ENCODE data around the gene KLHL25. TPM values are rescaled to one million over a fixed set of nuclear protein-coding genes. Genes with fewer than 3 reads are reported as not detected.
A peak's percentile ranks its signal among the peaks of the same experiment; 100 is the strongest.

Gene KLHL25
- total and polyA plus RNA-seq, 8 donors = 1.2 to 36.2 (median 5.8) TPM

DNA sequence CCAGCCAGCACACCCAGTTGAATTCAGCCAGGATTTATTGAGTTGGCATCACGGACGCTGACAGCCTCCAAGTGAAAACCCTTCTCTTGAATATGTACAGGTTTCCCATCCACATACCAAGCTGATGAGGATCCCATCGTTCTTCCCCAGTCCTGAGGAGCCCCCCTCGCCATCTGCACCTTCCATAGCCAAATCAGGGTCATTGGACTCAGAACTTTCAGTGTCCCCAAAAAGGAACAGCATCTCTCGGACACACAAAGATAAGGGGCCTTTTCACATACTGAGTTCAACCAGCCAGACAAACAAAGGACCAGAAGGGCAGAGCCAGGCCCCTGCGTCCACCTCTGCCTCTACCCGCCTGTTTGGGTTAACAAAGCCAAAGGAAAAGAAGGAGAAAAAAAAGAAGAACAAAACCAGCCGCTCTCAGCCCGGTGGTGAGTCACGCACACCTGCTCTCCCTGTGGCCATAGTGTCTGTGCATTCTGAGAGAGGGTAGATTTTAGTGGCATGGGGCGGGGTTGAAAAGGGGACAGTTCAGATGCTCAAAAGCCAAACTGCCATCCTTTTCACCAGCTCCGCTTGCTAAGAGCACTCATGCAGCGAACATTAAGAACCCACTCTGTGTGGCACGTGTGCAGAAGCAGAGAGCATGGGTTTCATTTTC, 51.2 kb downstream of the KLHL25 start:
- H3K36me3 ChIP-seq = peaks cover 80 to 100% (median 96%) of the 10 kb centered on the region in 4 donors
- no peak for TF ChIP-seq POLR2AphosphoS5 (IDR thresholded peaks at IDR 0.05)
- TF ChIP-seq POLR2A (IDR thresholded peaks at IDR 0.05) = no peak
- no peak for TF ChIP-seq EP300 (IDR thresholded peaks at IDR 0.05)
- TF ChIP-seq CTCF (IDR thresholded peaks at IDR 0.05) = no peak
- intact Hi-C loops (cut with DNase I; ENCODE audit: low total_unique reads) = no loop called here
- 69 to 76% (median 76%) methylated on average over 14 of the region's 14 CpGs for WGBS, 5 donors
- peaks cover 0 to 29% (median 9%) of the 10 kb centered on the region in 4 donors for H3K4me1 ChIP-seq
- no peak for DNase-seq
- no peak overlapping the region for H3K4me3 ChIP-seq
- H3K27me3 ChIP-seq = no peaks in the 10 kb centered on the region
- H3K9me3 ChIP-seq = no peaks in the 10 kb centered on the region
- H3K27ac ChIP-seq = peak overlapping the region in 1 of 5 donors; percentile 9

DNA sequence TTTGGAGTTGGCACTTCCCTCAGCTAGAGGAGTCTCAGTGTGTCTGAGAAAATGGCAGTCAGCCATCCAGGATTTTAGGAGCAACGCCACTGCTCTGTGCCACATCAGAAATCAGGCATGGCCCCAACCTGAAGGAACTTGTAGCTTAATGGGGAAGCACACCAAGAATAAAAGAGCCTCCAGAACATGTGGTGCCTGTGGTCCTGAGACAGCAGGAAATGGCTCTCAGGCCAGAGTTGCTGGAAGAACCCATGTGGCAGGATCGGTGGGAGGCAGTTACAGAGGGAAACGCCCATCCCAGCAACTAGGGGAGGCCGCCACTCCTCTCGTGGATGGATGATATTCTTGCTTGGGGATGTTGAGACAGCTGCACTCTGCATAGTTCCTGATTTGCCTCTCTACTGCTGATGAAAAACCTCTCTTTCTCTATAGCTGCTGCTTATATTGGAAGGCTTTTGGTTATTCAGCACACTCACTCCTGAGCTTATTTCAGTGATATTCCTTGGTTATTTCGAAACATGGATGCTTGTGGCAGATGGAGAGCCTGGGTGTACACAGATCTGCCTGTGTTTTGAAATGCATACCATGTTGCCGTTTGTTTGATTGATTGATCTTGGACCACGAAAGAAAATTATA, 52.4 kb downstream of the KLHL25 start:
- no peak for DNase-seq
- WGBS, 5 donors = 53 to 67% (median 66%) methylated on average over 8 of the region's 8 CpGs
- no peaks in the 10 kb centered on the region for H3K27me3 ChIP-seq
- peaks cover 77 to 100% (median 96%) of the 10 kb centered on the region in 4 donors for H3K36me3 ChIP-seq
- peak overlapping the region in 2 of 5 donors; percentile 3 to 25 for H3K27ac ChIP-seq
- intact Hi-C loops (cut with DNase I; ENCODE audit: low total_unique reads) = no loop called here
- TF ChIP-seq POLR2A (IDR thresholded peaks at IDR 0.05) (no peak), POLR2AphosphoS5 (IDR thresholded peaks at IDR 0.05) (no peak), EP300 (IDR thresholded peaks at IDR 0.05) (no peak), CTCF (IDR thresholded peaks at IDR 0.05) (no peak)
- H3K9me3 ChIP-seq = no peaks in the 10 kb centered on the region
- peaks cover 0 to 25% (median 7%) of the 10 kb centered on the region in 4 donors for H3K4me1 ChIP-seq
- H3K4me3 ChIP-seq = no peak overlapping the region

- intact Hi-C loops (cut with DNase I; ENCODE audit: low total_unique reads) = no loop called here
- no peaks in the 10 kb centered on the region for H3K9me3 ChIP-seq
- no peaks in the 10 kb centered on the region for H3K27me3 ChIP-seq
- WGBS, 5 donors = 92 to 97% (median 95%) methylated on average over 11 of the region's 11 CpGs
- no peak overlapping the region for H3K4me3 ChIP-seq
- peaks cover 77 to 100% (median 96%) of the 10 kb centered on the region in 4 donors for H3K36me3 ChIP-seq
- H3K27ac ChIP-seq = peak overlapping the region in 2 of 5 donors; percentile 3 to 25
- TF ChIP-seq EP300 (IDR thresholded peaks at IDR 0.05) = no peak
- DNase-seq = no peak
- peaks cover 0 to 25% (median 7%) of the 10 kb centered on the region in 4 donors for H3K4me1 ChIP-seq
Measured at GRCh38 chr15:85741662-85742061, 53.1 kb downstream of the KLHL25 start.

- Histone ChIP-seq H3K27ac (no peak overlapping the region), H3K36me3 (peaks cover 79 to 100% (median 96%) of the 10 kb centered on the region in 4 donors), H3K27me3 (no peaks in the 10 kb centered on the region), H3K4me3 (no peak overlapping the region), H3K4me1 (peaks cover 0 to 25% (median 7%) of the 10 kb centered on the region in 4 donors), H3K9me3 (no peaks in the 10 kb centered on the region)
- no peak for TF ChIP-seq EP300 (IDR thresholded peaks at IDR 0.05)
- no peak for TF ChIP-seq POLR2A (IDR thresholded peaks at IDR 0.05)
- no peak for TF ChIP-seq CTCF (IDR thresholded peaks at IDR 0.05)
- no peak for TF ChIP-seq POLR2AphosphoS5 (IDR thresholded peaks at IDR 0.05)
- intact Hi-C loops (cut with DNase I; ENCODE audit: low total_unique reads) = no loop called here
- whole genome bisulfite sequencing, 5 donors = 89 to 97% (median 95%) methylated on average over 20 of the region's 20 CpGs
- no peak for DNase-seq
Measured at GRCh38 chr15:85741021-85741421, 53.7 kb downstream of the KLHL25 start.

Measured in stomach (tissue), 9 donors.